Esophagus mucosa (tissue), 1 donor: ENCODE measurements around the gene RTKN. TPM values are rescaled to one million over a fixed set of nuclear protein-coding genes. Genes with fewer than 3 reads are reported as not detected.

Source experiments
- total RNA-seq: library from RNA; stranded (reverse); gene quantifications from one replicate; pipeline ENCODE4 v1.2.4, GENCODE V29; 2023
- donor health status: DM: yes; HTN: yes; CAD: no.

RTKN gene
- total RNA-seq, 1 donor from 2014 or later: 18.3 TPM

Other genes with a start within 250 kb of the RTKN start
- 77.6 TPM for gene MTHFD2, start 243.3 kb downstream of the RTKN start, total RNA-seq
- gene SLC4A5, start 98.5 kb downstream of the RTKN start, total RNA-seq: 0.56 TPM
- gene DCTN1, start 61.6 kb downstream of the RTKN start, total RNA-seq: 86.4 TPM
- gene C2orf81, start 20.3 kb downstream of the RTKN start, total RNA-seq: 0.56 TPM
- gene WDR54, start 20.2 kb downstream of the RTKN start, total RNA-seq: 4.3 TPM
- 22.6 TPM for gene INO80B, start 13.2 kb upstream of the RTKN start, total RNA-seq
- gene WBP1, start 16.5 kb upstream of the RTKN start, total RNA-seq: 30.6 TPM
- gene MOGS, start 23.4 kb upstream of the RTKN start, total RNA-seq: 22.6 TPM
- gene MRPL53, start 30.7 kb upstream of the RTKN start, total RNA-seq: 87.5 TPM
- gene CCDC142, start 41.1 kb upstream of the RTKN start, total RNA-seq: 4.6 TPM
- gene TTC31, start 41.1 kb upstream of the RTKN start, total RNA-seq: 10.5 TPM
- 0.32 TPM for gene LBX2, start 57.7 kb upstream of the RTKN start, total RNA-seq
- gene PCGF1, start 65.8 kb upstream of the RTKN start, total RNA-seq: 20.6 TPM
- not detected for gene TLX2, start 72.5 kb upstream of the RTKN start, total RNA-seq
- gene DQX1, start 84.3 kb upstream of the RTKN start, total RNA-seq: 5.6 TPM
- gene AUP1, start 87.8 kb upstream of the RTKN start, total RNA-seq: 74.2 TPM
- 17.9 TPM for gene HTRA2, start 88.0 kb upstream of the RTKN start, total RNA-seq
- gene LOXL3, start 112.0 kb upstream of the RTKN start, total RNA-seq: 0.52 TPM
- gene DOK1, start 112.8 kb upstream of the RTKN start, total RNA-seq: 0.56 TPM
- 1.6 TPM for gene M1AP, start 206.4 kb upstream of the RTKN start, total RNA-seq
- 1.4 TPM for gene SEMA4F, start 212.3 kb upstream of the RTKN start, total RNA-seq